OCI-LY1 (cell line): ENCODE results near the gene ANXA6.

Experiments used
- CTCF ChIP-seq: fragments of 200-600 bp; sonication (generic), shearing (Covaris generic); IDR thresholded peaks from 2 replicates; pipeline ENCODE4 v1.5.1; 2017; ENCODE audit warnings: mild to moderate bottlenecking, antibody characterized with exemption, low read length, moderate library complexity, mixed read lengths
- EZH2 ChIP-seq: fragments of 200-600 bp; sonication (generic), shearing (Covaris generic); IDR thresholded peaks from 2 replicates; pipeline ENCODE4 v1.8.0; 2017; ENCODE audit warnings: borderline replicate concordance, mixed run types, mild to moderate bottlenecking, antibody characterized with exemption, low read length, moderate library complexity, mixed read lengths

- TF ChIP-seq EZH2 (no peak), CTCF (no peak)
These were observed 6.3 kb downstream of the ANXA6 start for GRCh38 chr5:151151263-151151660.
